GM18502 (cell line): ENCODE data around the gene ABTB2.

Source experiments
- ATAC-seq: cut with Tn5 transposase; IDR thresholded peaks from one replicate; pipeline ENCODE4 v1.9.1; 2021; ENCODE audit warnings: mild to moderate bottlenecking; ENCODE audit not compliant: unreplicated experiment, poor library complexity

Gene ABTB2

DNA sequence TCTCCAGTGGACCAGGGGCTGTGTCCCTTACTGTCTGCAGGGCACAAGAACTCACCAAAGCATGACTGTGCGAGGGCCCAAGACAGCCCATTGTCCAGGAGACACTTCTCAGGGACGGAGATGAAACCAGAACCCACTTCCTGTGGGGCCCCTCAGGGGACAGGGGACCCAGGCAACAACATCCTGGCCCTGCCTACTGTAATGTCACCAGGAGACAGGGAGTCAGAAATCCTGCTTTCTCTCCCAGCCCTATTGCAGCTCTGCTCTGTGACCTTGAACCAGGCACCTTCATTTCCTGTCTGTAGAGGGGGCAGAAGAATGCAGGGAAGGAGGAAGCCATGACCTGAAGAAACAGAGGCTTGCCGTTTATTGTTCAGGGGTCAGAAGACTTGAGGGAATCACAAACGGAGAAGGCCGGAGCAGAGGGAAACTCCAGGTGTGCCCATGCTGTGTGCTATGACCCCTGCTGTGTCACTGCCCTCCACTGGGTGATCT lies 154.4 kb downstream of the ABTB2 start:
- no peak for ATAC-seq

- no peak for ATAC-seq
These were observed 156.7 kb downstream of the ABTB2 start for GRCh38 chr11:34201129-34201528.

DNA sequence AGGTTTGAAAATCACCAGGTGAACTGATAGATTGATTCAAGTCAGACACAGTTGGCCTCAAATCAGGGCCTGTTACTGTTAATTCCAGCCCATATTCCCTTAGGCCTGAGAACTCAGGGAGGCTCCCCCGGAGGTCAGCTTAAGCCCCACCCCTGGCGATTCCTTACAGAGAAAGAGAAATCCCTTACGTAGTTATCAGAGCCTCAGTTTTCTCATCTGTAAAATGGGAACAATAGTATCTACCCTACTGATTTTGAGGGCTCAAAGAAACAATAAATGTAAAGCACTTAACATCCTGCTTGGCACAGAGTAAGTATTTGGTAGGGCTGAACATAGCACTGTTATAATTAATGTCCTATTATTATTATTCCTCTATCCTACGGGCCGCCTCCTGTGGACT lies 158.3 kb downstream of the ABTB2 start:
- no peak for ATAC-seq

DNA sequence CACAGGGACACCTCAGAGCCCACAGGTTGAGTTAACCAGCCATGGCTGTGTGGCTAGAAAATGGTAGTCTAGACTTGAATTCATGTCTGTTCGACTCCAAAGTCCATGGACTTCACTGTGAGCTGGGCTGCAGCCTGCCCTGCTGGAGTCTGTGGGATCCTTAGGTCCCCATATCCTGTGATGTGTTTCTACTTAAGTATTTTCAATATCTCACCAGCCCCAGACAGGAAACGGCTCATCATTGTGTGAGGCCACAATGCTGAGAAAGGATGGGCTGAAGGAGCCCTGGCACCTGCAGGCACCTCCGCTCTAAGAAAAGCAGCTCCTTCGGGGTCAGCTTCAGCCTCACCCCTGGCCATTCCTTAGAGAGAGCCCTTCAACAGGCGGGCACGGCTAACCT lies 159.3 kb downstream of the ABTB2 start:
- no peak for ATAC-seq

- no peak for ATAC-seq
These were observed 160.6 kb downstream of the ABTB2 start for GRCh38 chr11:34197256-34197655.

- no peak for ATAC-seq
These were observed 163.1 kb downstream of the ABTB2 start for GRCh38 chr11:34194576-34195335.

- no peak for ATAC-seq
These were observed 165.1 kb downstream of the ABTB2 start for GRCh38 chr11:34192481-34193401.

DNA sequence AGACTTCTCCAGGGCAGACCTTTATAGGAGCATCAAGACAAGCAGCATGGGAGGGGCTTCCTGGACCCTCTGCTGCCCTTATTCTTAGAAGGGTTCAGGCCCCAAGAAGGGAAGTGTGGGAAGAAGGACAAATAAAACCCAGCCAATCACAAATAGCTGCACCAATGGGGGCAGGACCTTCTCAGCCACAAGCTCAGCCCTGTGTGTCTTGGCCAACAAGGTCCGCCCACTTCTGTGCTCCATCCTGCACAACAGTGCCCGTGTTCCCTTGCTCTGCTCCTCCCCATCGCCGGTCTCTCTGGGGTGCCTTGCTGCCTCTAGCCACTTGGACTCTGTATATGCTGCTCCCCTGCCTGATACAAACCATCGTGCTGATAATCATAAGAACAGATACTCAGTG lies 166.2 kb downstream of the ABTB2 start:
- ATAC-seq = no peak

GRCh38 chr11:34190192-34191139 lies 167.3 kb downstream of the ABTB2 start:
- no peak for ATAC-seq

GRCh38 chr11:34189191-34189590 lies 168.6 kb downstream of the ABTB2 start:
- no peak for ATAC-seq

DNA sequence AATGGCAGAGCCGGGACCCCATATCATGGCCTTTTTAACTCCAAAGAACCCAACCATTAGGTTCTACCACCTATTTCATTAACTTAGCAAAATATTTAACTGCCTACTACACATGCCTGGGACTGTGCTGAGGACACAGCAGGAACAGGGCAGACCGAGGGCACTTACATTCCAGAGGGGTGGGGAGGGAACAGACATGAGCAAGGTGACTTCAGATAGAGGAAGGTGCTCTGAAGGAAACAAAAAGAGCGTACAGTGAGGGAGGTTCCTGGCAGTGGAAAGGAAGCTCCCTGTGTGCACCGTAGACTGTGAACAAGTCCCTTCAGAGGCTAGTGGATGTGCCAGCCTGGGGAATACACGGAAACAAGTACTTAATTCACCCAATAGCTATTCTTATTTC lies 169.6 kb downstream of the ABTB2 start:
- ATAC-seq = no peak

DNA sequence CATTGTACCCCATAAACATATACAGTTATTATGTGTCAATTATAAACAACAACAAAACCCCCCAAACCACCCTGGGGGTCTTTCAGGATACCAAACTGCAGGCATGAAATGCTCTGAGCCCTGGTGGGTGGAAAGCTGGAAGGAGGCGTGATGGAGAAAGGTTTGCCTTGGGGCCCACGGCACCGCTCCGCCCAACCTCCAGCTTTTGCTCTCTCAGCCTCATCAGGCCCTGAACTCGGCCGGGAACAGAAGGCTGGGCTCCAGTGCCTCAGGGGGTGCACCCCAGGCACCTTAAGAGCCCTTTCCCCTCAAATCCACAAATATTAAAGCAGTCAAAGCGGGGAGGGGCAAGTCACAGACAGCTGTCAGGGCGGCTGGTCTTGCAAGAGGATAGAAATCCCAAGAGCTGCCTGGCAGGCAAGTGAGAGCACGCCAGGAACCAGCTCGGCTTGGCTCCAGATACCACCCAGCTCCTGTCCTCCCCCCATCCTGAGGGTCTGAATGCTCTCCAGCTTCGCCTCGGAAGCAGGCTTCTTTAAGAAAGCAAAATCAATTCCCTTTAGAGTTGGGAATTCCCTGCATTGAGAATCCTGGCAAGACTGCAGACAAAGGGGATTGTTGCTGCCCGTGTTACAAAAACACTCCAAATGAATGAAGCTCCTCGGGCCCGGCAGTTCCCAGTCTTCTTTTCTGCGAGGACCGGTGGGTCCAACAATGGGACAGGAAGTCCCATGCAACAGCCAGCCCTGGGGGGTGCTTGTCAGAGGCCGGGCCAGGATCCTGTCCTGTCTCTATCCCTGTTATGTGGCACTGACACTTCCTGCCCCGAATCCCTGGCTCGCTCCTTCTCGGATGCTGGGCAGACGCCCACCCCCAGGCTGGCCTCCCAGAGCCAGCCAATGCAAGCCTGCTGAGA lies 171.6 kb downstream of the ABTB2 start:
- ATAC-seq = no peak

GRCh38 chr11:34184505-34185015 lies 173.2 kb downstream of the ABTB2 start:
- ATAC-seq = no peak

DNA sequence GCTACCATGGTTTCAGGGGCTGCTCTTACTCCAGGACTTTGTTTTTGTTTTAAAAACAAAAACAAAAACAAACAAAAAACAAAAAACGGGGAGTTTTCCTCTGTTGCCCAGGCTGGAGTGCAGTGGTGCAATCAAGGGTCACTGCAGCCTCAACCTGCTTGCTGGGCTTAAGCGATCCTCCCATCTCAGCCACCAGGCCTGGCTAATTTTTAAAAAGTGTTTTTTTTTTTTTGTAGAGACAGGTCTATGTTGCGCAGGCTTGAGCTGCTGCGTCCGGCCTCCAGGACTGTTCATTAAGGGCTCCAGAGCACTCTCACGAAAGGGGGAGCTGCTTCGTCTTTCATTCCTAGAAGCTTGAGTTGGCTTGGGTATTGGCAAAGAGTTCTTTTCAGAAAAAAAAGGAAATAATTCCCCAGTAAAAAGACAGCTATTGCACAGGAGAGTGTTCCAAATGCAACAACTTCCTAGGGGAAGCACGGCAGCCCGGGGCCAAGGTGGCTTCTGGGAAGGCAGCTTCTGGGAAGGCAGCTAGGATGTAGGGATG lies 173.9 kb downstream of the ABTB2 start:
- ATAC-seq = no peak

- no peak for ATAC-seq
These were observed 174.7 kb downstream of the ABTB2 start for GRCh38 chr11:34182921-34183685.

DNA sequence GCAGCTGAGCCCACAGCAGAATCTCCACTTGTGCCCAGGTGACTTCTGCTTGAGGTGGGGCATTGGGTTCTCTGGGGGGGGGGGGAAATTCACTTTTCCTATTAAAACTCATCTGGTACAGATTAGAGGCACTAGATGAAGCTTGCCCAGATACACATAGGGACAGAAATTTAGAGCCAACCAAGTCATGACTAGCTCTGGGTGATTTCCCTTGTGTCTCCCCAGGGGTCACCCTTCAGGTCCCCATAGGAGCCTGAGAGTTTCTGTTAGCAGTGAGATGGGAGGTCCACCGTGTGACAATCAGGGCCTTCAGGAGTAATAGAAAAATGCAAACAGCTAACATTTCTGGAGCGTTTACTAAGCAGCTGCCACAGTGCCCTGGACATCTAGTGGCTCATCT lies 175.4 kb downstream of the ABTB2 start:
- no peak for ATAC-seq

- ATAC-seq = no peak
These were observed 175.9 kb downstream of the ABTB2 start for GRCh38 chr11:34181856-34182405.

GRCh38 chr11:34181251-34181650 lies 176.6 kb downstream of the ABTB2 start:
- ATAC-seq = no peak
